HCT116 (cell line): ENCODE results near the gene MYO16. TPM values are rescaled to one million over a fixed set of nuclear protein-coding genes. Genes with fewer than 3 reads are reported as not detected.

Experiments
- ATAC-seq: fragments of 200-7000 bp; cut with Tn5 transposase; 2 replicates; pipeline ENCODE4 v1.9.1; 2020; ENCODE audit warnings: mild to moderate bottlenecking, moderate library complexity
- BruUV-seq: library from RNA; stranded (reverse); fragments of 400-500 nt; replicated peaks from 2 replicates; lab custom pipeline; 2021; lab: Mats Ljungman, UMichigan
- CTCF ChIA-PET: fragments of 300-600 bp; sonication (Branson Sonifier 250); formaldehyde crosslinking; loops from one replicate; lab custom pipeline; 2021; ENCODE audit warnings: antibody characterized with exemption; lab: Charles Lee
- POLR2A ChIA-PET: fragments of 300-600, 350-600 bp; sonication (Branson Sonifier 250); formaldehyde crosslinking; loops from one replicate; lab custom pipeline; 2021; ENCODE audit warnings: antibody characterized with exemption; lab: Charles Lee
- RAD21 ChIA-PET, 2 experiments: fragments of 300-600 bp; sonication (Branson Sonifier 250); formaldehyde crosslinking; loops; one replicate each; lab custom pipeline; 2023; ENCODE audit warnings: low total read pairs in 2 of 2; ENCODE audit not compliant: uncharacterized antibody in 2 of 2, unreplicated experiment in 2 of 2, low non-redundant PET in 1 of 2; lab: Charles Lee
- DNase-seq: peaks from one replicate; pipeline ENCODE4 v3.0.0-alpha.2; 2010; ENCODE audit warnings: low read depth, low spot score
- H2AFZ ChIP-seq: fragments of 200-600 bp; shearing (Covaris generic), sonication (generic); 2 replicates; pipeline ENCODE4 v1.6.1; 2017; ENCODE audit warnings: low read depth, mixed run types, mixed read lengths, antibody characterized with exemption, low read length; ENCODE audit not compliant: poor library complexity, severe bottlenecking
- H3K27ac ChIP-seq: 2 replicates; pipeline ENCODE4 v1.5.1; 2012; ENCODE audit warnings: low read depth, low read length
- H3K27me3 ChIP-seq: fragments of 200-600 bp; sonication (generic); 2 replicates; pipeline ENCODE4 v1.6.1; 2016; ENCODE audit warnings: mixed run types, low read length, mixed read lengths; ENCODE audit not compliant: insufficient read depth
- H3K36me3 ChIP-seq, 2 experiments: fragments of 200-500 bp in 1 of 2; fragments of 200-600 bp in 1 of 2; sonication (Bioruptor generic) in 1 of 2; sonication (generic) in 1 of 2; 2 replicates each; pipeline versions ENCODE4 v1.5.1 to v1.6.1; 2014 to 2016; ENCODE audit warnings: low read length in 2 of 2, inconsistent platforms in 1 of 2, mixed read lengths in 1 of 2, mixed run types in 1 of 2; ENCODE audit not compliant: insufficient read depth in 2 of 2, control insufficient read depth in 1 of 2
- H3K4me1 ChIP-seq, 2 experiments: fragments of 200-600 bp in 1 of 2; sonication (generic) in 1 of 2; 2 replicates each; pipeline versions ENCODE4 v1.5.1 to v1.6.1; 2012 to 2017; ENCODE audit warnings: low read length in 2 of 2, inconsistent platforms in 1 of 2, mild to moderate bottlenecking in 1 of 2, mixed read lengths in 1 of 2, mixed run types in 1 of 2, moderate library complexity in 1 of 2; ENCODE audit not compliant: insufficient read depth in 2 of 2, control insufficient read depth in 1 of 2
- H3K4me2 ChIP-seq: fragments of 200-600 bp; sonication (generic); 2 replicates; pipeline ENCODE4 v1.6.1; 2017; ENCODE audit warnings: mixed run types, low read length, mixed read lengths
- H3K4me3 ChIP-seq, 2 experiments: fragments of 200-600 bp in 1 of 2; sonication (generic) in 1 of 2; replicated peaks in 1 of 2; 2 replicates each; pipeline ENCODE4 v1.5.1; 2011 to 2016; ENCODE audit warnings: low read length in 2 of 2, control low read depth in 1 of 2, low read depth in 1 of 2, mild to moderate bottlenecking in 1 of 2, mixed read lengths in 1 of 2, mixed run types in 1 of 2
- H3K79me2 ChIP-seq: fragments of 200-600 bp; sonication (generic); 2 replicates; pipeline ENCODE4 v1.6.1; 2017; ENCODE audit warnings: mild to moderate bottlenecking, mixed run types, low read length, moderate library complexity, mixed read lengths; ENCODE audit not compliant: insufficient read depth
- H3K9ac ChIP-seq: fragments of 200-600 bp; sonication (generic); 2 replicates; pipeline ENCODE4 v1.6.1; 2016; ENCODE audit warnings: low read length, mixed read lengths
- H3K9me2 ChIP-seq: fragments of 200-600 bp; sonication (generic), shearing (Covaris generic); 2 replicates; pipeline ENCODE4 v1.6.1; 2017; ENCODE audit warnings: mixed run types, mild to moderate bottlenecking, moderate library complexity; ENCODE audit not compliant: insufficient read depth
- H3K9me3 ChIP-seq, 2 experiments: fragments of 200-500 bp in 1 of 2; fragments of 200-600 bp in 1 of 2; sonication (Bioruptor generic) in 1 of 2; sonication (generic) in 1 of 2; 2 replicates each; pipeline ENCODE4 v1.6.1; 2014 to 2017; ENCODE audit warnings: low read length in 2 of 2, mixed read lengths in 2 of 2, inconsistent platforms in 1 of 2, low read depth in 1 of 2, mild to moderate bottlenecking in 1 of 2, mixed run types in 1 of 2, moderate library complexity in 1 of 2; ENCODE audit not compliant: control insufficient read depth in 1 of 2, insufficient read depth in 1 of 2
- H4K20me1 ChIP-seq: fragments of 200-600 bp; sonication (generic), shearing (Covaris generic); 2 replicates; pipeline ENCODE4 v1.6.1; 2017; ENCODE audit warnings: mixed run types, mild to moderate bottlenecking, moderate library complexity; ENCODE audit not compliant: insufficient read depth
- CTCF ChIP-seq, 3 experiments: fragments of 200-600 bp in 1 of 3; sonication (generic) in 1 of 3; IDR thresholded peaks in 2 of 3; conservative IDR thresholded peaks in 1 of 3; 2 replicates each; pipeline ENCODE4 v1.5.1; 2012 to 2017; ENCODE audit warnings: low read depth in 2 of 3, low read length in 2 of 3, antibody characterized with exemption in 1 of 3, borderline replicate concordance in 1 of 3, control low read depth in 1 of 3, mild to moderate bottlenecking in 1 of 3, mixed read lengths in 1 of 3, mixed run types in 1 of 3, moderate library complexity in 1 of 3; ENCODE audit not compliant: insufficient read depth in 1 of 3
- RAD21 ChIP-seq: IDR thresholded peaks from 2 replicates; pipeline ENCODE4 v1.6.1; 2012; ENCODE audit warnings: low read depth, mild to moderate bottlenecking
- SRF ChIP-seq: IDR thresholded peaks from 2 replicates; pipeline ENCODE4 v1.6.1; 2012; ENCODE audit warnings: low read depth
- intact Hi-C: fragments of 100-400 bp; cut with micrococcal nuclease; formaldehyde crosslinking; loops from 2 replicates; pipeline ENCODE4 v1.10.0; 2022
- total RNA-seq: library from RNA; stranded (reverse); gene quantifications from one replicate; pipeline ENCODE4 v1.2.1, GENCODE V29; 2021; ENCODE audit not compliant: unreplicated experiment

The MYO16 gene
- total RNA-seq, 1 experiment from 2014 or later: 0.07 TPM

GRCh38 chr13:108915095-108915633 lies 285.8 kb downstream of the MYO16 start:
- Histone ChIP-seq H3K4me3 (peak overlapping the region in 1 of 2 experiments; percentile 30; a peak in 2 of 4 replicates), H3K9me2 (no peaks in the 10 kb centered on the region), H3K79me2 (no peaks in the 10 kb centered on the region), H3K4me2 (peak overlapping the region; percentile 70), H2AFZ (peak overlapping the region; percentile 64), H3K27ac (peak overlapping the region; percentile 67; the same call in 1 of the 2 replicates), H3K27me3 (no peaks in the 10 kb centered on the region), H3K9ac (peak overlapping the region; percentile 44), H3K9me3 (no peaks in the 10 kb centered on the region), H4K20me1 (no peaks in the 10 kb centered on the region), H3K4me1 (peaks cover 25 to 41% of the 10 kb centered on the region in 2 experiments), H3K36me3 (no peaks in the 10 kb centered on the region)
- DNase-seq (no peak), ATAC-seq (peak; percentile 70)
- CTCF ChIA-PET: interaction anchor here (1.0 to 3.2 kb wide), 5 partner anchors 9 to 874 kb away, joined by 3 to 15 read pairs (median 7); no protein-coding TSS in a partner anchor
- TF ChIP-seq SRF: no peak
- peak; percentile 59 to 68 (median 60); a peak in 5 of 6 replicates for TF ChIP-seq CTCF (IDR thresholded peaks at IDR 0.05 in 2 of 3, conservative IDR thresholded peaks at IDR 0.05 in 1 of 3; ENCODE audit: borderline replicate concordance in 1 of 3, insufficient read depth in 1 of 3, low read depth in 2 of 3, low read length in 2 of 3)
- peak; percentile 65 for TF ChIP-seq RAD21
- POLR2A ChIA-PET: interaction anchor here (1.6 kb wide), 1 partner anchor 14 kb away, joined by 3 read pairs; no protein-coding TSS in a partner anchor
- intact Hi-C loops: loop anchor here (1.0 to 2.0 kb wide), 2 partner anchors 1194 to 1201 kb away; no protein-coding TSS in a partner anchor
- BruUV-seq: no TSS peak
- RAD21 ChIA-PET: no interaction called here
